ENCODE measurements around the gene PODXL.

GRCh38 chr7:131546126-131546525 lies 10.3 kb downstream of the PODXL start:
- TF ChIP-seq, protein P1, sequence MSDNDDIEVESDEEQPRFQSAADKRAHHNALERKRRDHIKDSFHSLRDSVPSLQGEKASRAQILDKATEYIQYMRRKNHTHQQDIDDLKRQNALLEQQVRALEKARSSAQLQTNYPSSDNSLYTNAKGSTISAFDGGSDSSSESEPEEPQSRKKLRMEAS (IDR thresholded peaks at IDR 0.05; ENCODE audit: insufficient read depth, insufficient read length), result no peak
- TF ChIP-seq EZH2 (IDR thresholded peaks at IDR 0.05; ENCODE audit: borderline replicate concordance, low read depth, low read length, severe bottlenecking) (no peak), CTCF (IDR thresholded peaks at IDR 0.05; ENCODE audit: extremely low read depth in 1 of 2, insufficient read depth in 1 of 2, low read depth in 1 of 2, low read length in 2 of 2) (no peak), POLR2AphosphoS5 (IDR thresholded peaks at IDR 0.05; ENCODE audit: insufficient read depth, low read depth, low read length) (no peak), FOS (IDR thresholded peaks at IDR 0.05; ENCODE audit: borderline replicate concordance, insufficient read depth, low read length) (no peak), POLR2A (IDR thresholded peaks at IDR 0.05; ENCODE audit: low read depth, low read length) (no peak), MYC (IDR thresholded peaks at IDR 0.05; ENCODE audit: low read depth, low read length) (no peak), JUN (IDR thresholded peaks at IDR 0.05; ENCODE audit: borderline replicate concordance, insufficient read depth, insufficient read length, low read depth) (no peak)

All from endothelial cell of umbilical vein (primary cell).